Measurements from ENCODE around the gene ABHD10. TPM values are rescaled to one million over a fixed set of nuclear protein-coding genes. Genes with fewer than 3 reads are reported as not detected.
A peak's percentile ranks its signal among the peaks of the same experiment; 100 is the strongest.

ABHD10 gene
- total RNA-seq, 1 donor from 2014 or later, result 26.4 TPM

DNA sequence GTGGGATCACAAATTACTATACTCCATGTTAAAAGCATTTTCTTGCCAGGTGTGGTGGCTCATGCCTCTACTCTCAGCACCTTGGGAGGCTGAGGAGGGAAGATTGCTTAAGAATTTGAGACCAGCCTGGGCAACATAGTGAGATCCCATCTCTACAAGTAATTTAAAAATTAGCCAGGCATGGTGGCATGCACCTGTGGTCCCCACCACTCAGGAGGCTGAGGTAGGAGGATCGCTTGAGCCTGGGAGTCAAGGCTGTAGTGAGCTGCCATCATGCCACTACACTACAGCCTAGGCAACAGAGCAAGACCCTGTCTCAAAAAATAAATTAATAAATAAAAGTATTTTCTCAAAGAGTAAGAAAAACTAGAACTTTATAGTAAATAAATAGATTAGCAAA is 22.9 kb upstream of the ABHD10 start:
- no peaks in the 10 kb centered on the region for H3K4me1 Mint-ChIP-seq
- H3K9me3 Mint-ChIP-seq, result no peaks in the 10 kb centered on the region
- TF ChIP-seq, protein P1, sequence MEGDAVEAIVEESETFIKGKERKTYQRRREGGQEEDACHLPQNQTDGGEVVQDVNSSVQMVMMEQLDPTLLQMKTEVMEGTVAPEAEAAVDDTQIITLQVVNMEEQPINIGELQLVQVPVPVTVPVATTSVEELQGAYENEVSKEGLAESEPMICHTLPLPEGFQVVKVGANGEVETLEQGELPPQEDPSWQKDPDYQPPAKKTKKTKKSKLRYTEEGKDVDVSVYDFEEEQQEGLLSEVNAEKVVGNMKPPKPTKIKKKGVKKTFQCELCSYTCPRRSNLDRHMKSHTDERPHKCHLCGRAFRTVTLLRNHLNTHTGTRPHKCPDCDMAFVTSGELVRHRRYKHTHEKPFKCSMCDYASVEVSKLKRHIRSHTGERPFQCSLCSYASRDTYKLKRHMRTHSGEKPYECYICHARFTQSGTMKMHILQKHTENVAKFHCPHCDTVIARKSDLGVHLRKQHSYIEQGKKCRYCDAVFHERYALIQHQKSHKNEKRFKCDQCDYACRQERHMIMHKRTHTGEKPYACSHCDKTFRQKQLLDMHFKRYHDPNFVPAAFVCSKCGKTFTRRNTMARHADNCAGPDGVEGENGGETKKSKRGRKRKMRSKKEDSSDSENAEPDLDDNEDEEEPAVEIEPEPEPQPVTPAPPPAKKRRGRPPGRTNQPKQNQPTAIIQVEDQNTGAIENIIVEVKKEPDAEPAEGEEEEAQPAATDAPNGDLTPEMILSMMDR (IDR thresholded peaks at IDR 0.05; ENCODE audit: unreplicated experiment), result no peak
- no peak overlapping the region for H3K4me3 Mint-ChIP-seq
- no peaks in the 10 kb centered on the region for H3K36me3 Mint-ChIP-seq
- no peak for DNase-seq (ENCODE audit: low spot score in 2 of 2, unreplicated experiment in 2 of 2)
- no peak overlapping the region for H3K27ac Mint-ChIP-seq
- no peaks in the 10 kb centered on the region for H3K27me3 Mint-ChIP-seq (ENCODE audit: low read depth)

DNA sequence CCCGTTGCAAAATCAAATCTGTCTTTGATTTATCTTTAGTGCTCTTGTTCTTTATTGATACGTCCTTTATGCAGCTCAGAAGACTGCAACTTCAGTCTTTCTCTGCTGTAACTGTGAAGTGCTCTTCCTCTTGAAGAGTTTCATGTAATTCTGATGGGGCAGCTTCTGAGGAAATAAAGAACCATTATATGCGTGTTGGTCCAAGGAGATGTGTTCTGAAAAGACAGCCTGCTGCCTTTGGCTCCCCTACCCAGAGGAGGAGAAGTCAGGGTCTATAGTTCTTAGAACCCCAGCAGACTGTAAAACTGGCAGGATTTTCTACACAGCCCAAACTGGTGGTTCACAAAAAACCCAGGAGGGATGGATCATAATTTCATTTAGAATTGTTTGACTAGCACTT is 22.4 kb upstream of the ABHD10 start:
- H3K27me3 Mint-ChIP-seq (ENCODE audit: low read depth), result no peaks in the 10 kb centered on the region
- H3K36me3 Mint-ChIP-seq, result no peaks in the 10 kb centered on the region
- no peaks in the 10 kb centered on the region for H3K9me3 Mint-ChIP-seq
- peaks cover 3% of the 10 kb centered on the region for H3K4me1 Mint-ChIP-seq
- H3K4me3 Mint-ChIP-seq, result no peak overlapping the region
- TF ChIP-seq, protein P1 (IDR thresholded peaks at IDR 0.05; ENCODE audit: unreplicated experiment), result no peak
- no peak for DNase-seq (ENCODE audit: low spot score in 2 of 2, unreplicated experiment in 2 of 2)
- no peak overlapping the region for H3K27ac Mint-ChIP-seq

DNA sequence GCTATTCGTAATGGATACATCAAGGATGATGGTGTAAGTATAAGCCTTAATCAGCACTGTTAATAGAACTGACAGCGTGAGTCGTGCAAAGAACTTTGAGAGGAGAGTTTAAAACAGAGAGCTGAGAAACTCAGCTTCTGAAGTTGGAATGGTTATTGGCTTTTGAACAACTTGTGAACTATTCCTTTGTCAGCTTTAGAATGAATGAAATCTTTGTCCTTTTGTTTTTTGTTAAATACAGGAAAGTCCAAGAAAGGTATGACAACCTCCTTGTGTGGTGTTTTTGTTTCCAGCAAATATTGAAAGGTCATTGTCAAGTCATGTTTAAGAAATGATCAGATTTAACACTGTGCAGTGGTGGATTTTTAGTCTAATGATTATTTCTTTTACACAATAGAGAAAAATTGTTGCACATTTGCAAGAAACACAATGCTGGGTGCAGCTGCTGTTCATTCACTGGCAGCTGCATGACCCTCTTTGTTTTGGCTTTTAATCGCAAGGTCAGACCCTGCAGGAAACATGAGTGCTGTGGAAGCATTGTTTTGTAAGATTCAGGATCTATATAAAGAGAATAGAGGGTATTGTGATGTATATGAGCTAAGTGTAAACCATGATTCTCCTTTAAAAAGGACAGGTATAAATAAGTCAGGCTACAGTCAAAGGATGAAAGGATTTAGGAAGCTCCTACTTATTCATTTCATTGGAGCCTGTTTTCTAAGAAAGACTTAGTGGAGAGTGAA is 21.7 kb upstream of the ABHD10 start:
- no peaks in the 10 kb centered on the region for H3K36me3 Mint-ChIP-seq
- peaks cover 8% of the 10 kb centered on the region for H3K4me1 Mint-ChIP-seq
- H3K27ac Mint-ChIP-seq, result no peak overlapping the region
- TF ChIP-seq, protein P1 (IDR thresholded peaks at IDR 0.05; ENCODE audit: unreplicated experiment), result no peak
- H3K9me3 Mint-ChIP-seq, result no peaks in the 10 kb centered on the region
- DNase-seq (ENCODE audit: low spot score in 2 of 2, unreplicated experiment in 2 of 2), result no peak
- no peak overlapping the region for H3K4me3 Mint-ChIP-seq
- no peaks in the 10 kb centered on the region for H3K27me3 Mint-ChIP-seq (ENCODE audit: low read depth)

GRCh38 chr3:111961461-111962164 is 17.2 kb upstream of the ABHD10 start:
- Mint-ChIP-seq H3K36me3 (no peaks in the 10 kb centered on the region), H3K27me3 (ENCODE audit: low read depth) (no peaks in the 10 kb centered on the region), H3K27ac (peak overlapping the region; percentile 30), H3K4me1 (peaks cover 8% of the 10 kb centered on the region), H3K9me3 (no peaks in the 10 kb centered on the region), H3K4me3 (no peak overlapping the region)
- DNase-seq (ENCODE audit: low spot score in 2 of 2, unreplicated experiment in 2 of 2), result no peak
- TF ChIP-seq, protein P1 (IDR thresholded peaks at IDR 0.05; ENCODE audit: unreplicated experiment), result no peak

- no peak overlapping the region for H3K27ac Mint-ChIP-seq
Measured at GRCh38 chr3:111963424-111963823, 15.4 kb upstream of the ABHD10 start.

More at GRCh38 chr3:111963424-111963823, 15.4 kb upstream of the ABHD10 start:
- DNase-seq (ENCODE audit: low spot score in 2 of 2, unreplicated experiment in 2 of 2), result no peak
- TF ChIP-seq, protein P1 (IDR thresholded peaks at IDR 0.05; ENCODE audit: unreplicated experiment), result no peak
- Mint-ChIP-seq H3K36me3 (no peaks in the 10 kb centered on the region), H3K27me3 (ENCODE audit: low read depth) (no peaks in the 10 kb centered on the region), H3K4me1 (peaks cover 17% of the 10 kb centered on the region), H3K9me3 (no peaks in the 10 kb centered on the region), H3K4me3 (no peak overlapping the region)
